ENCODE results near the gene KRT25. TPM values are rescaled to one million over a fixed set of nuclear protein-coding genes. Genes with fewer than 3 reads are reported as not detected.

The KRT25 gene
- total RNA-seq, 6 experiments from 2014 or later = not detected

DNA sequence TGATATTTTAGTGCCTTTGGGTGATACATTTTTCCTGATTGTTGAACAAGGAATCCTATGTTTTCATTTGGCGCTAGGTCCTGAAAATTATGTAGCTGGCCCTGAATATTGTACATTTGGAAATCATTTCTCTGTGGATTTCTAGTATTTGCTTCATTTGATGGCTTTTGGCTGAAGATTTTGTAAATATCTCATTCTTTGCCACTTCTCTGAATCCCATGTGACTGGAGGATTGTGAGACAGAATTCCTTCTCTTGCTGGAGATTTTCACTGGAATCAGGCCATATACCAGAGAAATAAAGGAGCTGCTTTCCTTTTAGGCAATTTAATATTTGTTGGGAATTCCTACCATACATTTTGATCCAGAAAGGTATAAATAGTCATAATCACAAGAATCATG is 36.0 kb upstream of the KRT25 start:
- Mint-ChIP-seq H3K27ac (no peak overlapping the region), H3K9me3 (no peaks in the 10 kb centered on the region), H3K4me1 (ENCODE audit: low read depth) (no peaks in the 10 kb centered on the region), H3K27me3 (ENCODE audit: insufficient read depth) (peaks cover 29% of the 10 kb centered on the region), H3K36me3 (ENCODE audit: low read depth) (no peaks in the 10 kb centered on the region), H3K4me3 (no peak overlapping the region)
- no peak for DNase-seq
- TF ChIP-seq, protein P1, sequence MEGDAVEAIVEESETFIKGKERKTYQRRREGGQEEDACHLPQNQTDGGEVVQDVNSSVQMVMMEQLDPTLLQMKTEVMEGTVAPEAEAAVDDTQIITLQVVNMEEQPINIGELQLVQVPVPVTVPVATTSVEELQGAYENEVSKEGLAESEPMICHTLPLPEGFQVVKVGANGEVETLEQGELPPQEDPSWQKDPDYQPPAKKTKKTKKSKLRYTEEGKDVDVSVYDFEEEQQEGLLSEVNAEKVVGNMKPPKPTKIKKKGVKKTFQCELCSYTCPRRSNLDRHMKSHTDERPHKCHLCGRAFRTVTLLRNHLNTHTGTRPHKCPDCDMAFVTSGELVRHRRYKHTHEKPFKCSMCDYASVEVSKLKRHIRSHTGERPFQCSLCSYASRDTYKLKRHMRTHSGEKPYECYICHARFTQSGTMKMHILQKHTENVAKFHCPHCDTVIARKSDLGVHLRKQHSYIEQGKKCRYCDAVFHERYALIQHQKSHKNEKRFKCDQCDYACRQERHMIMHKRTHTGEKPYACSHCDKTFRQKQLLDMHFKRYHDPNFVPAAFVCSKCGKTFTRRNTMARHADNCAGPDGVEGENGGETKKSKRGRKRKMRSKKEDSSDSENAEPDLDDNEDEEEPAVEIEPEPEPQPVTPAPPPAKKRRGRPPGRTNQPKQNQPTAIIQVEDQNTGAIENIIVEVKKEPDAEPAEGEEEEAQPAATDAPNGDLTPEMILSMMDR (IDR thresholded peaks at IDR 0.05) = no peak

DNA sequence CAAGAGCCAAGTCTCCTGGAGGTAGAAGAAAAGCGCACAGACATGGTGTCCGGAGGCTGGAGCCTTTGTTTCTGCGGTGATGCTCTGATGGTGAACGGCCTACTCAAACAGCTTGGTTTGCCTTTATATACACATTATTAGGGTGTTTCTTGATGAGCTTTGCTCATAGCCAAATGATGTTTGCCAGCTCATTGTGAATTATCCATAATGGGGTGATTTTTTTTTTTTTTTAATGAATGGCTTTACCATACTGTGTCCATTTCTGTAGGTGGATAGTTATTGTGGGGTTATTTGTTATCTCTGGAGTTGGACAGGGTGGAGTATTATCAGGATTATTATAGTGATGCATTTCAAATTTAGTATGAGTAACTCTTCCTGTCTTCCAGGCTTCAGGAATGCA is 27.3 kb upstream of the KRT25 start, which contains the start of gene KRT27:
Gene KRT27, minus strand, starts transcription at position 101 of the 400 bp plus-strand sequence. Its CDS starts 57 bp downstream, at position 44.
- Mint-ChIP-seq H3K4me1 (ENCODE audit: low read depth) (no peaks in the 10 kb centered on the region), H3K9me3 (no peaks in the 10 kb centered on the region), H3K27ac (no peak within 1 kb of the TSS), H3K27me3 (ENCODE audit: insufficient read depth) (peaks cover 36% of the 10 kb centered on the region), H3K36me3 (ENCODE audit: low read depth) (no peaks in the 10 kb centered on the region), H3K4me3 (no peak within 1 kb of the TSS)
- TF ChIP-seq, protein P1 (IDR thresholded peaks at IDR 0.05) = no peak
- no peak for DNase-seq

DNA sequence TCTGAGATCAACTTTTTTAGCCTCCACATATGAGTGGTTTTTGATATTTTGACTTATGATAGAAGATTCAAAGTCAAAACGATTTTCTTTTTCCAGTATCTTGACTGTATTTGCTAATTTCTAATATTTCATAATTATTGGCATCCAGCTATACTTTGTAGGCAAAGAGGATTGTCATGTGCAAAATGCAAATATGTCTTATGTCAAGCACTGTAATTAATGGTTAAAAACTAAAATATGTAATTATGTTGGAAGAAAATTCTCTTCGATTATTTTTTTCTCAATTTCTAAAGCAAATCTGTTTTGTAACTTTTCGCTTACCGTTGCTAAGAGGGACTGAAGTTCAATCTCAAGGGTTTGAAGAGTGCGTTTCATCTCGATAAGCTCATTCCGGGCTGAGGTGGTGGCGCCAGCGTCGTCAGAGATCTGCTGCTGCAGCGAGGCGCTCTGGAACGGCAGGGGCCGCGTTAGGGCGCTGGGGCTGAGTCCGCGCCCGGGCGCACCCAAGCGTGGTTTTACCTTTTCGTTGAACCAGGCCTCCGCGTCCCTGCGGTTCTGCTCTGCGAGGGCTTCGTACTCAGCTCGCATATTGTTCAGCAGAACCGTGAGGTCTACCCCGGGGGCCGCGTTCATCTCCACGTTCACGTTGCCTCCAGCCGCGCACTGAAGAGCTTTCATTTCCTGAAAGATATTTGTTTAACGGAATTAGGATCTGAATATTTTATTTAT is 24.2 kb upstream of the KRT25 start:
- TF ChIP-seq, protein P1 (IDR thresholded peaks at IDR 0.05) = no peak
- H3K9me3 Mint-ChIP-seq = no peaks in the 10 kb centered on the region
- H3K27me3 Mint-ChIP-seq (ENCODE audit: insufficient read depth) = peaks cover 35% of the 10 kb centered on the region
- no peaks in the 10 kb centered on the region for H3K4me1 Mint-ChIP-seq (ENCODE audit: low read depth)
- DNase-seq = no peak
- no peak overlapping the region for H3K4me3 Mint-ChIP-seq
- H3K27ac Mint-ChIP-seq = no peak overlapping the region
- no peaks in the 10 kb centered on the region for H3K36me3 Mint-ChIP-seq (ENCODE audit: low read depth)

DNA sequence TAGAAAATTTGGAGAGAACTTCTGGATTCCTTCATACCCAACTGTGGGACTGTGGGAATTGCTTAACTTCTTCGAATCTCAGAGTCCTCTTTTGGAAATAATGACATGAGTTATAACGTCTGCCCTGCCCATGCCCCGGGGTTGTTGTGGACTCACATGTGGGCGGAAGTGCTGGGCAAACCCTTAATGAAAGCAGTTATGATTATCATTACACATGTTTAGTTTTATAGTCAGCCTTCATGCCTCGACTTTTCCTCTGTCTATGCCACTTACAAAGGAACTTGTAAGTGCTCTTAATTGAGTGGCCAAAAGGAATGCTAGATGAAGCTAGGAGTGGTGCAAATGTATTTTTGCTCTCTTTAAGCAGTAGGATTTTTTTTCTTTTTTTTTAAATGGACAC is 23.3 kb upstream of the KRT25 start:
- TF ChIP-seq, protein P1 (IDR thresholded peaks at IDR 0.05) = no peak
- Mint-ChIP-seq H3K4me3 (no peak overlapping the region), H3K36me3 (ENCODE audit: low read depth) (no peaks in the 10 kb centered on the region), H3K27ac (no peak overlapping the region), H3K27me3 (ENCODE audit: insufficient read depth) (peaks cover 34% of the 10 kb centered on the region), H3K9me3 (no peaks in the 10 kb centered on the region), H3K4me1 (ENCODE audit: low read depth) (no peaks in the 10 kb centered on the region)
- DNase-seq = no peak

DNA sequence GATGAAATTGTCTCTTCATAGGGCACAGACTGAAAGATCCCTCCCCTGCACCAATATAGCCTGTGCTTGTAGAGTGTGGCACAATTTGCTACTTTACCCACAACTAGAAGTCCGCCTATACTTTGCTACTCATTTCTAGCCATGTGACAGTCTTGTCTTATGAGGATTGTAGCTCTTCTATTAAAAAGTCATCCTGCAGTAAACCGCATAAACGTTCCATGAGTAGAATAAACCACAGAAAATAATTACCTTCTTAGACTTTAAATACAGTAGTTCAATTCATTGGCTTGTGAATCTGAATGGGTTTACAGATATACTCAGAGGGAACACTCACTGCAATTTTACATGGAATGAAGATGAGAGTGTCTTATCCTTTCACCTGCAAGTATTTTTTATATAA is 22.8 kb upstream of the KRT25 start:
- no peak overlapping the region for H3K4me3 Mint-ChIP-seq
- no peaks in the 10 kb centered on the region for H3K9me3 Mint-ChIP-seq
- H3K27me3 Mint-ChIP-seq (ENCODE audit: insufficient read depth) = peaks cover 30% of the 10 kb centered on the region
- no peak for DNase-seq
- H3K27ac Mint-ChIP-seq = no peak overlapping the region
- no peaks in the 10 kb centered on the region for H3K36me3 Mint-ChIP-seq (ENCODE audit: low read depth)
- H3K4me1 Mint-ChIP-seq (ENCODE audit: low read depth) = no peaks in the 10 kb centered on the region
- TF ChIP-seq, protein P1 (IDR thresholded peaks at IDR 0.05) = no peak

Data from HFFc6 (cell line).